Putamen (tissue), 1 donor: ENCODE data around the gene SLC47A1.
"Not testable (repeated sequence)": the region's sequence is repeated elsewhere in the genome, so short reads cannot be mapped to it uniquely, and the experiment has no call there.

Experiments
- DNase-seq: peaks from one replicate; pipeline ENCODE4 v3.0.0-alpha.2; 2016; ENCODE audit warnings: low spot score

Gene SLC47A1

GRCh38 chr17:19523690-19524089 lies 10.0 kb upstream of the SLC47A1 start:
- no peak for DNase-seq

- not testable (repeated sequence) for DNase-seq
Measured at GRCh38 chr17:19526950-19527349, 6.7 kb upstream of the SLC47A1 start.

GRCh38 chr17:19531780-19532501 lies 1.7 kb upstream of the SLC47A1 start:
- DNase-seq: no peak

- no peak for DNase-seq
Measured at GRCh38 chr17:19533036-19533717, 477 bp upstream of the SLC47A1 start.

- DNase-seq: no peak
Measured at GRCh38 chr17:19534562-19535149, 1.0 kb downstream of the SLC47A1 start.

GRCh38 chr17:19537111-19537510 lies 3.5 kb downstream of the SLC47A1 start:
- no peak for DNase-seq

GRCh38 chr17:19538095-19539039 lies 4.7 kb downstream of the SLC47A1 start:
- DNase-seq: peak; percentile 24

GRCh38 chr17:19539040-19539399 lies 5.4 kb downstream of the SLC47A1 start:
- peak; percentile 17 for DNase-seq

GRCh38 chr17:19539841-19540311 lies 6.2 kb downstream of the SLC47A1 start:
- no peak for DNase-seq

- DNase-seq: no peak
Measured at GRCh38 chr17:19540706-19541370, 7.2 kb downstream of the SLC47A1 start.

- DNase-seq: no peak
Measured at GRCh38 chr17:19541445-19541844, 7.8 kb downstream of the SLC47A1 start.

GRCh38 chr17:19542247-19542646 lies 8.6 kb downstream of the SLC47A1 start:
- DNase-seq: no peak

- DNase-seq: no peak
Measured at GRCh38 chr17:19544366-19544765, 10.7 kb downstream of the SLC47A1 start.

GRCh38 chr17:19546289-19547065 lies 12.8 kb downstream of the SLC47A1 start:
- DNase-seq: no peak

GRCh38 chr17:19549746-19550623 lies 16.3 kb downstream of the SLC47A1 start:
- no peak for DNase-seq

- no peak for DNase-seq
Measured at GRCh38 chr17:19551165-19551564, 17.5 kb downstream of the SLC47A1 start.

- no peak for DNase-seq
Measured at GRCh38 chr17:19551591-19552148, 18.0 kb downstream of the SLC47A1 start.

GRCh38 chr17:19553036-19553435 lies 19.4 kb downstream of the SLC47A1 start:
- DNase-seq: no peak

- DNase-seq: no peak
Measured at GRCh38 chr17:19554393-19554792, 20.7 kb downstream of the SLC47A1 start.
